CD4-positive, alpha-beta T cell treated with Interleukin-21 for 1 hour (primary cell): ENCODE data around the gene DIAPH1.
A peak's percentile ranks its signal among the peaks of the same experiment; 100 is the strongest.

Experiments used
- DNase-seq: peaks from one replicate; pipeline ENCODE4 v3.0.0-alpha.2; 2020

Gene DIAPH1

GRCh38 chr5:141609044-141609443 is 9.8 kb downstream of the DIAPH1 start:
- DNase-seq: no peak

DNA sequence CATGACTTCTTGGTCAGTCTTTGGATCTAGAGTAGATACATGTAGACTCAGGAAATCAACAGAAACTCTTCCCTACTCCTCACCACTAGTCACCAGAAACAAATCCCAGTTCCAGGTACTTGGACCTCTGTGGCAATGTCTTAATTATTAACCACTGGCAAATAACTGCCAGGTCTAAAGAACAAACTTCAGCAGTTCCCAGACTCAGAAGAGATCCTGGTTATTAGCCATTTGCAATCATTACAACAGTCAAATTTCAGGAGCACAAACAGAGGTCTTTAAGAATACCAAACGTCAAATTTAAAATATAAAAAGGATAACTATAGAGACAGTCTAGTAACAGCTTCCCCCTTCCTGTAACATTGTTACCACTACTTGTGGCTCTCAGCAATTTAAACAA is 10.2 kb downstream of the DIAPH1 start:
- DNase-seq: no peak

GRCh38 chr5:141608046-141608445 is 10.8 kb downstream of the DIAPH1 start:
- no peak for DNase-seq

- peak; percentile 89 for DNase-seq
Measured at GRCh38 chr5:141605523-141606277, 13.1 kb downstream of the DIAPH1 start.

DNA sequence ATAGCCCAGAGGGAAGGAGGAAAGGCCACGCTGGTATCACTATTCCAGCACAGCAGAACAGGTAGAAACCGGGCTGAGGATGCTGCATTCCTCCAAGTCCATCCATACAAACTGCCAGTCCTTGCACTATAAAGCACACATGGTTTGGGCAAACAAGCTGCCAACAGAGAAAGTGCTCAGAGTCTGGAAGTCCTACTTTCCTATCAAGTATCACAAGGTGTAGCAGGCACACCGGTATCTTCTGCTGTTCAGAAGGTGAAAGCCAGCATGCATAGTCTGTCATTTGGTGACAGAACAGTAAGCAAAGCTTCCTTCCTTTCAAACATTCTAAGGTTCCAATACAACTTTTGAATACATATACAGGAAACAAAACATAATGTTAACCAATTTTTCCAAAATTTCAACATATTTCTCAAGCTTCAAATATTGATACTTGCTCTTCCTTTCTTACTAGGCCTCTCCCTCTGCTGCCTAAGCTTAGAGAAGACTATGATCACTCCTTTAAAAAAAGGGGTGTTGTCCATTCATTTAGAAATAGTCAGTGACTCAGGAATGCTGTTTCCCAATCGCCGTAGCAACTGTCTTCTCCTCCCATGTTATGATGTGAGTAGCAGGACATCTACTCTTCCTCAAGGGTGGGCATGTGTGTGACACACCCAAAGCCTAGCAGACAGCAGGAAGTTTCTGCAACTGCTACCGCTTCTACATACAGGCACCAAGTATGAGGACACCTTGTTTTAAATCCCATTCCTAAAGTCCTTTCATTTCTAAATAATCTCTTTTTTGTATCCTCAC is 14.7 kb downstream of the DIAPH1 start:
- DNase-seq: peak; percentile 50

DNA sequence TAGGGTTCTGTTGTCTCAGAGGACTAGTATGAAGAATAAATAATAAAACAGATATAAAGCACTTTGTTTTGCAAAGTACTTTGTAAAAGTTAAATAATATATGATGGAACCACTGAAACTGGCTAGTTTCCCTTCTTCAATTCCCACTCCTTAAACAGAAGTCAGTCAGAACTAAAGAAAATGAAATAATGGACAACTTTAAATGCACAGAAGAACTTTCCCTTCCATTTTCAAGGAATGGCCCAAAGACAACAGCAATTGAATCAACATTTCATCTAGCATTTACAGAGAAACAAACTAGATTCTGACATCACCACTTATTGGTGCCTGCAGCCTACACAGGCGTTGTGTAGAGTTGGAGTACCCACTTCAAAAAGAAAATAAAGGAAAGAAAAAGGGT is 16.2 kb downstream of the DIAPH1 start:
- DNase-seq: no peak

DNA sequence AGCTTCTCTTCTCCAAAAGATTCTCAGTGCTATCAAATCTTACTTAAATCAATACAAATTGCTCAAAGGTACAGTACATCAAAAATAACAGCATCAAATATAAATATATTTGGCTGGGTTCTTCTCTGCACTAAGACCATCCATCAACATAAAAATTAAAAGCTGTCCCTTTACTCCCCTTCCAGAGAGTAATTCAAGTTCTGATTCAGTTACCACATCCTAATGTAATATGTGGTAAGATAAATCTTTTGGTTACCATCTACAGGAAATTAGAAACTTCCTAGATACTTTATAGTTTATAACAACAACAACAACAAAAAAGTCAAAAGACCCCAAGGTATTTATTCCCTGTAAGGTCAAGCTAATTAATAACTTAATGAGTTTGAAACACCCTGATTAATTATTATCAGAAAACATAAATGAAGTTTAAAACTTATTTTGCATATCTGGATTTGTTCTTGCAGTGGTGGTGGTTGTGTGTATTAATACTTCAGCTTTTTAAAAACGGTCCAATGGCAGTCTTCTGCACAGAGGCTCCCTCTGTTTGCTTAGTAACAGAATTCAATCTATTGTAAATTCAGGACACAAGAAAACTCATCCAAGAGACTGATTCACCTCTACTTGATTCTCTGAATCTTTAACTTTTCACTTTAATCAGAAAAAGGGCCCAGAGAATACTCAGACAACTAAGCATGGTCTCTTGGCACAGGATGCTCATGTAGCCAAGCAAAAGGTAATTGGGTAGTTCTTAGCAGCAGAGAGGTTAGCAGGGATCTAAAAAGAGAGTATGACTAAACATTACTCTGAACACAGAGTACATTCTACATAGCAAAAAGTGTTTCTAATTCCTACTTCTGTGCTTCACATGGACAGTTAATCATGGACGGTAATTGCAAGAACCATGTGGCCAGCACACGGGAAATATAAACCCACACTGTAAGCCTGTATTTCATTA is 20.1 kb downstream of the DIAPH1 start:
- DNase-seq: no peak

GRCh38 chr5:141597814-141598213 is 21.0 kb downstream of the DIAPH1 start:
- no peak for DNase-seq

- no peak for DNase-seq
Measured at GRCh38 chr5:141597394-141597793, 21.4 kb downstream of the DIAPH1 start.

DNA sequence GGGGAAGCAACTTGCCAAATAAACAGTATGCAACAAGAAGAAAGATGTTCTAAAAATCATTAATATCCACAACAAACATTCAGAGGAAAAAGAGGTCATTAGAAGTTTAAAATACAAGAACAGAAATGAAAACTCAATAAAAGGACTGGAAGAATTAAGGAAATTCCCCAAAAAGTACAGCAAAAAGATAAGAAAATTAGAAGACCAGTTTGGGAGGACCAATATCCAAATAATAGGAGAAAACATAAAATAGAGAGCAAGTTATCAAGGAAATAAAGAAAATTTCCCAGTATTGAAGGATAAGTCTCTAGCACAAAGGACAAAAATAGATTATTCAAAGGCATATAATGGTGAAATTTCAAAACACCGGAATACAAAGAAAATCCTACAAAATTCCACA is 21.9 kb downstream of the DIAPH1 start:
- no peak for DNase-seq

- no peak for DNase-seq
Measured at GRCh38 chr5:141590127-141590526, 28.7 kb downstream of the DIAPH1 start.

GRCh38 chr5:141586246-141586645 is 32.6 kb downstream of the DIAPH1 start:
- DNase-seq: no peak

- no peak for DNase-seq
Measured at GRCh38 chr5:141585594-141585993, 33.2 kb downstream of the DIAPH1 start.

GRCh38 chr5:141574122-141574510 is 44.7 kb downstream of the DIAPH1 start:
- DNase-seq: no peak

- DNase-seq: no peak
Measured at GRCh38 chr5:141573489-141574121, 45.2 kb downstream of the DIAPH1 start.

DNA sequence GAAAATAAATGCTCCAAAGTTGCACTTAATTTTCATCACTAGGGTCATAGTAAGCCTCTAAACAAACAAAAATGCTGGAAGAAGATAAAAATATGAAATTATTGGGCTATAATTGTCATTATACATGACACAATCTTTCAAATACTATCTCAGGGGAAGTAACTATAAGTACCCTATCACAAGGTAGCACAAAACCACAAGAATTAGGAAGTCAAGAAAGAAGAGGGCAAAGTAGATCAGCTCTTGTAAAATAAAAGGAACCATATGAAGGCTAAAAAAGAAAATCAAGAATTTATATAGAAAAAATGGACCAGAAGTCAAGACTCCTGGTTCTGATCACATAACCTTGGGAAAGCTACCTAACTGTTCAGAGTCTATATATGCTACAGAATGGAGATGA is 48.1 kb downstream of the DIAPH1 start:
- no peak for DNase-seq

- DNase-seq: peak; percentile 40
Measured at GRCh38 chr5:141567513-141568117, 51.2 kb downstream of the DIAPH1 start.

GRCh38 chr5:141565826-141566570 is 52.8 kb downstream of the DIAPH1 start:
- no peak for DNase-seq

- DNase-seq: peak; percentile 94
Measured at GRCh38 chr5:141564216-141564692, 54.5 kb downstream of the DIAPH1 start.

DNA sequence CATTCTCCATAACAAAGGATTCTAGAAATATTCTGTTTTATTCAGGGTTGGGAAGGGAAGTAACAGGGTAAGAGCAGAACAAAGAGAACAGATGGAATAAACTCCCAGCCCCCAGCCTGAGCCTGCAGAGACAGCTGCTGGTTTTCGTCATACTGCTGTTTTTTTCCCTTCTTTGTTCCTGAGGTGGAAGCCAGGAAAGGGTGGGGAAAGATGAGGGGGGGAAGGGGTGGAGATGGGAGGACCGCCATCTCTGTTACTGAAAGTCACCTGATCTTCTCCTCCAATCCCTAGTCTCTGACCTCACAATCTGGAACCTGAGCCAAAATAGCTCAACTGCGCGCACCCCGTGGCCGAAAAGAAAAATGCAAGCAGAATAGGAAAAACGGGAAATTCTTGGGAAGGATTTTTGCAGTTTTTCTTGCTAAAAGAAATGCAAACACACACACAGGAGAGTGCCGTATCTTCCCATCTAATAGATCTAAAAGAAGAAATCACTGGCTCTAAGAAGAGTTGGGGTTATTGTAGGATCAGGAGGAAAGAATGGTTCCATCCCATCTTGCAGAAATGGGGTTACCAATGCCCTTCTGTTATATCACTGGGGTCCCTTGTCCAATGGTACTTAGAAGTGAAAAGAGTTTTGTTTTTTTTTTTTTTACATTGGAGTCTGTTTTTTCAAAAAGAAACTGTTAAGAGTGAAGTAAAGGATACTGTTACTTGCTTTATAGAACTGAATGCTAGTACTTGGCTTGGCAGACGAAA is 57.9 kb downstream of the DIAPH1 start:
- no peak for DNase-seq

DNA sequence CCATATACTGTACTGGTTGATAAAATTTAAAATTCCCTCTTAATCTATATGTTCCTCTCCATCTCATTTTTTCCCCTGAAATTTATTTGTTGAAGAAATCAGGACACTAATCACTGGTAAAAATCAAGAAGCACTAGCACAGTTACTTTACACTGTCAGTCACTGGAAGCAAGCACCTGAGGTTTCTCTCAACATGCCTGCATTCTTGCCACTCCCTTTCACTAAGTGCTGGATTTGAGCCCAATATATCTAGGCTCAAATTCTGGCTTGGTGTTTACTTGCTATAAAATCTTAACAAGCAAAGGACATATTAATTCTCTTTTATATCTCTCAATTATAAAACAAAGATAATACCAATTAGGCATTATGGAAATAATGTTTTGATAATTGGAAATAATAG is 58.6 kb downstream of the DIAPH1 start:
- DNase-seq: no peak
